ENCODE measurements around the gene NCS1. TPM values are rescaled to one million over a fixed set of nuclear protein-coding genes. Genes with fewer than 3 reads are reported as not detected.

Gene NCS1
- total and polyA plus RNA-seq, 9 of the 15 experiments (the other 6 are each of a cell fraction or from before 2014, with no cell fraction given) = 0.28 to 27.0 (median 9.6) TPM

GRCh38 chr9:130235558-130236435 is 63.6 kb downstream of the NCS1 start:
- Histone ChIP-seq H3K79me2 (ENCODE audit: control insufficient read depth, insufficient read depth, low read length) (no peaks in the 10 kb centered on the region), H3K9ac (ENCODE audit: insufficient read depth in 1 of 2, low read depth in 2 of 2, low read length in 2 of 2) (peak overlapping the region in 1 of 2 experiments; percentile 15; a peak in 1 of 4 replicates), H3K27me3 (ENCODE audit: control insufficient read depth in 2 of 2, insufficient read depth in 2 of 2, low read length in 2 of 2) (no peaks in the 10 kb centered on the region), H3K4me2 (ENCODE audit: insufficient read depth, low read length) (no peak overlapping the region; the same call in 1 of the 2 replicates), H3K4me1 (replicated peaks in 1 of 2; ENCODE audit: control insufficient read depth in 2 of 2, insufficient read depth in 2 of 2, low read length in 2 of 2) (peaks cover 18 to 32% of the 10 kb centered on the region in 2 experiments), H2AFZ (ENCODE audit: low read depth, low read length) (peak overlapping the region; percentile 70; the same call in 1 of the 2 replicates), H3K9me1 (ENCODE audit: control insufficient read depth, insufficient read depth, low read length) (no peaks in the 10 kb centered on the region), H4K20me1 (replicated peaks; ENCODE audit: control insufficient read depth, insufficient read depth, low read length) (0 out of 2 replicates have a peak, but pooled peaks cover 4% of the 10 kb centered on the region), H3K36me3 (ENCODE audit: control insufficient read depth, insufficient read depth, low read length) (peaks cover 18% of the 10 kb centered on the region; the same call in 2 of the 3 replicates), H3K4me3 (no peak overlapping the region), H3K9me3 (replicated peaks; ENCODE audit: control insufficient read depth, insufficient read depth, low read depth, low read length) (no peaks in the 10 kb centered on the region), H3K27ac (ENCODE audit: extremely low read depth, low read depth, low read length) (peak overlapping the region; percentile 38; the same call in 1 of the 3 replicates)
- intact Hi-C loops (cut with micrococcal nuclease) = loop anchor here (2.0 kb wide), 2 partner anchors 129 to 349 kb away; no protein-coding TSS in a partner anchor
- FAIRE-seq (peak; percentile 54), DNase-seq (ENCODE audit: extremely low read depth in 1 of 4, low spot score in 3 of 4) (peak; percentile 73 to 79 (median 77)), ATAC-seq (peak; percentile 70)
- POLR2A ChIA-PET = interaction anchor here (0.5 to 1.0 kb wide), 4 partner anchors 9 to 1011 kb away, joined by 3 to 4 read pairs (median 3); no protein-coding TSS in a partner anchor
- WGBS (ENCODE audit: insufficient coverage, low coverage, missing lambda C conversion rate) = 48% methylated on average over 41 of the region's 45 CpGs
- no TSS peak for BruUV-seq (replicated peaks)
- in situ Hi-C loops (cut with MboI) = loop anchor here (5.0 kb wide), 1 partner anchor 123 kb away; no protein-coding TSS in a partner anchor
- CTCF ChIA-PET (ENCODE audit: low intra/inter-chr PET ratio) = interaction anchor here (0.7 to 2.8 kb wide), 6 partner anchors 68 to 350 kb away, joined by 3 to 29 read pairs (median 4); no protein-coding TSS in a partner anchor
- TF ChIP-seq ZNF224 (CRISPR knock-in tag; IDR thresholded peaks at IDR 0.05) (no peak), ARNT (IDR thresholded peaks at IDR 0.05) (no peak), REST (IDR thresholded peaks at IDR 0.05; ENCODE audit: borderline replicate concordance) (peak; percentile 88), REST (CRISPR knock-in tag; IDR thresholded peaks at IDR 0.05; ENCODE audit: low read depth) (no peak), NRF1 (conservative IDR thresholded peaks at IDR 0.05 in 1 of 2, IDR thresholded peaks at IDR 0.05 in 1 of 2) (no peak), ETS2 (tag; IDR thresholded peaks at IDR 0.05; ENCODE audit: borderline replicate concordance, poor library complexity, severe bottlenecking) (no peak), NKRF (IDR thresholded peaks at IDR 0.05; ENCODE audit: borderline replicate concordance) (no peak)
- TF ChIP-seq, protein P1, sequence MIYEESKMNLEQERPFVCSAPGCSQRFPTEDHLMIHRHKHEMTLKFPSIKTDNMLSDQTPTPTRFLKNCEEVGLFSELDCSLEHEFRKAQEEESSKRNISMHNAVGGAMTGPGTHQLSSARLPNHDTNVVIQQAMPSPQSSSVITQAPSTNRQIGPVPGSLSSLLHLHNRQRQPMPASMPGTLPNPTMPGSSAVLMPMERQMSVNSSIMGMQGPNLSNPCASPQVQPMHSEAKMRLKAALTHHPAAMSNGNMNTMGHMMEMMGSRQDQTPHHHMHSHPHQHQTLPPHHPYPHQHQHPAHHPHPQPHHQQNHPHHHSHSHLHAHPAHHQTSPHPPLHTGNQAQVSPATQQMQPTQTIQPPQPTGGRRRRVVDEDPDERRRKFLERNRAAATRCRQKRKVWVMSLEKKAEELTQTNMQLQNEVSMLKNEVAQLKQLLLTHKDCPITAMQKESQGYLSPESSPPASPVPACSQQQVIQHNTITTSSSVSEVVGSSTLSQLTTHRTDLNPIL (CRISPR knock-in tag; IDR thresholded peaks at IDR 0.05) = no peak

All from K562 (cell line).